ENCODE data around the gene CEP70.
"Not testable (repeated sequence)": the region's sequence is repeated elsewhere in the genome, so short reads cannot be mapped to it uniquely, and the experiment has no call there.

Gene CEP70, protein sequence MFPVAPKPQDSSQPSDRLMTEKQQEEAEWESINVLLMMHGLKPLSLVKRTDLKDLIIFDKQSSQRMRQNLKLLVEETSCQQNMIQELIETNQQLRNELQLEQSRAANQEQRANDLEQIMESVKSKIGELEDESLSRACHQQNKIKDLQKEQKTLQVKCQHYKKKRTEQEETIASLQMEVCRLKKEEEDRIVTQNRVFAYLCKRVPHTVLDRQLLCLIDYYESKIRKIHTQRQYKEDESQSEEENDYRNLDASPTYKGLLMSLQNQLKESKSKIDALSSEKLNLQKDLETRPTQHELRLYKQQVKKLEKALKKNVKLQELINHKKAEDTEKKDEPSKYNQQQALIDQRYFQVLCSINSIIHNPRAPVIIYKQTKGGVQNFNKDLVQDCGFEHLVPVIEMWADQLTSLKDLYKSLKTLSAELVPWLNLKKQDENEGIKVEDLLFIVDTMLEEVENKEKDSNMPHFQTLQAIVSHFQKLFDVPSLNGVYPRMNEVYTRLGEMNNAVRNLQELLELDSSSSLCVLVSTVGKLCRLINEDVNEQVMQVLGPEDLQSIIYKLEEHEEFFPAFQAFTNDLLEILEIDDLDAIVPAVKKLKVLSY

DNA sequence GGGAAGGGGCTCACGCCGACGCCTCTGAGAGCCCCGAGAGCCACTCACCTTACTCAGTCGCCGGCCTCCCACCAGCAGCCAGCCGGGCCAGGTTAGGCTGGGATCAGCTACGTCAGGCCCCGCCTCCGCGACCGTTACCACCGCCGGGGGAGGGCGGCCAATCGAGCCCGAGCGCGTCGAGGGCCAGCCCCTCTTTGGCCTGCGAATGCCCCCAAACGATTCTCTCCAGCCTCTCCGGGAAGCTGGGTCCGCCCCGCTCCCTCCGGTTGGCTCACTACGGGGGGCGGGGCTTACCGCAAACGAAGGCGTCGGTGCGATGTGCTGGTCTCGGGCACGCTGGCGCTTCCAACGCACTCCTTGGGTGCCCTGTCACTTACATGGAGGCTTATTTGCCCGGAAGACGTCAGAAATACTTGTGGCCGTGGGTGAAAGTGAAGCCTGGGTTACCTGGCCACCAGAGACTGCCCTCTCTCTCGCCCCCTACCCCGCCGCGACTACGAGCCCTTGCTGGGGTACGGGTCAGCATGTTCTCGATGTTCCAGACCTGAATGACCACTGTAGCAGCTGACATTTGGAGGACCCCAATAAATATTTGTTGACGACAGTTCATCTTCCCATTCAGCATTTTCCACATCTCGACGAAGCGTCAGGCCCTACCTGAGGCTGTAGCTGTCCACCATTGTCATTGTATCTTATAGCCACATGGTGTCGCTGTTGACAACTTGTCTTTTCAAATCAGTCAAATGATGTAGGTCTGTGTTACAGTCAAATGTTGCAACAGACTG, at the start of gene CEP70:
Gene CEP70 (minus strand): TSS at position 111 of the 785 bp plus-strand sequence. CDS start 21,333 bp downstream, outside the sequence.
- no peak for DNase-seq

DNA sequence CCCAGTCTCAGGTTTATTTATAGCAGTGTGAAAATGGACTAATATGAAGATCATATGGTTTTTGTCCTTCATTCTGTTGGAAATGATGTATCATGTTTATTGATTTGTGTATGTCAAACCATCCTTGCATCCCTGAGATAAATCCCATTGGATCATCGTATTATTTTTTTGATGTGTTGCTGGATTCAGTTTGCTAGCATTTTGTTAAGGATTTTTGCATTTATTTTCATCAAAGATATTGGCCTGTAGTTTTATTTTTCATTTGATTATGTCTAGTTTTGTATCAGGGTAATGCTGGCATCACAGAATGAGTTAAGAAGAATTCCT, 48.8 kb upstream of the CEP70 start:
- DNase-seq = no peak

DNA sequence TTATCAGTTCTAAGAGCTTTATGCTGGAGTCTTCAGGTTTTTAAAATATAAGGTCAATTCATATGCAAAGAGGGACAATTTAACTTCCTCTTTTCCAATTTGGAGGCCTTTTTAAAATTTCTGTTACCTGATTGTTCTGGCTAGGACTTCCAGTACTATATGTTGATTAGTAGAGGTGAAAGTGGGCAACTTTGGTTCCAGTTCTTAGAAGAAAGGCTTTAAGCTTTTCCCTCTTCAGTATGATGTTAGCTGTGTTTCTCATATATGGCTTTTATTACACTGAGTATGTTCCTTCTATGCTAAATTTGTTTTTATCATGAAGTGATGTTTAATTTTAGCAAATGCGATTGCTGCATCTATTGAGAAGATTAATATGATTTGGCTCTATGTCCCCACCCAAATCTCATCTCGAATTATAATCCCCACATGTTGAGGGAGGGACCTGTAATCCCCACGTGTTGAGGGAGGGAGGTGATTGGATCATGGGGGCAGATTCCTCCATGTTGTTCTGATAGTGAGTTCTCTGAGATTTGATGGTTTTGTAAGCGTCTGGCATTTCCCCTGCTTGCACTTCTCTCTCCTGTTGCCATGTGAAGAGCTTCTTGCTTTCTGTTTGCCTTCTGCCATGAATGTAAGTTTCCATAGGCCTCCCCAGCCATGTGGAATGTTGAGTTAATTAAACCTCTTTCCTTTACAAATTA, 48.3 kb upstream of the CEP70 start:
- no peak for DNase-seq

DNA sequence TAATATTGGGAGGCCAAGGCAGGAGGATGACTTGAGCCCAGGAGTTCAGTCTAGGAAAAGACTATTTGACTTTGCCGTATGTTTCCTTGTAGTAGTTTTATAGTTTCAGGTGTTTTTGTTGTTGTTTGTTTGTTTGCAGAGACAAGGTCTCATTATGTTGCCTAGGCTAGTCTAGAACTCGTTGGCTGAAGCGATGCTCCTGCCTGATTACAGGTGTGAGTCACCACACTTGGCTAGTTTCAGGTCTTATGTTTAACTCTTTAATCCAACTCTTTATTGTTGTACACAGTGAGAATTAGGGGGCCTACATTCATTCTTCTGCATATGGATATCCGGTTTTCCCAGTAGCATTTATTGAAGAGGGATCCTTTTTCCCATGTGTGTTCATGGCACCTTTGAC, 46.5 kb upstream of the CEP70 start:
- DNase-seq = no peak

DNA sequence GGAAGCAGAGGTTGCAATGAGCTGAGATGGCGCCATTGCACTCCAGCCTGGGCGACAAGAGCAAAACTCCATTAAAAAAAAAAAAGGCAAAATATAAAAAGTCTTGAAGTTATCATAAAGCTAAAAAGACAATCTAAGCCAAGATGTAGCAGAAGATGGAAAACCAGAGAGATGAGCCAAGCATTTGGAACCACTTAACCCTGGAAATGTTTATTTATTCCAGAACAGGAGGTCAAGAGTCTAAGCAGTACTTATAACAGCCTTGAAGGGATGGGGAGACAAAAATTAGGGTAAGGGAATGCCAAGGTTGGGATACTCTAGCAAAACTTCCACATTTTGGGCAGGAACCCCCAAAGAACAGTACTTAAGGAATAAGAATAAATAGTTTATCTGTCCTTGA, 44.6 kb upstream of the CEP70 start:
- no peak for DNase-seq

DNA sequence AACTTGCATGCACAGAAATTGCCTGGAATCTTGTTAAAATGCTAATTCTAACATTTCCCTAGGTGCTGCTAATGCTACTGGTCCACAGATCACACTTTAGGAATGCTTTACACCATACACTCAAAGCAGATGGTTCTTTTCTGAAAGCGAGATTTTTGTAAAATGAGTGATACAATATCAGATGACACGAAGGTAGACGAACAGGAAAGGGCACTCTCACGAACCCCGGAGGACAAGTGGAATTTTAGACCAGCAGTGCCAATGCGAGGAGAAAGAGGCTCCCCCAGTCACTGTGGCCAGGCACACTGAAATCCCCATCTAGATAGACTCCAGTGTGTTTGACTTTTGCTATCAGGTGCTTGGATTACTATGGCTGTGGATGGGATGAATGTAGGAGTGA, 35.5 kb upstream of the CEP70 start:
- DNase-seq = no peak

DNA sequence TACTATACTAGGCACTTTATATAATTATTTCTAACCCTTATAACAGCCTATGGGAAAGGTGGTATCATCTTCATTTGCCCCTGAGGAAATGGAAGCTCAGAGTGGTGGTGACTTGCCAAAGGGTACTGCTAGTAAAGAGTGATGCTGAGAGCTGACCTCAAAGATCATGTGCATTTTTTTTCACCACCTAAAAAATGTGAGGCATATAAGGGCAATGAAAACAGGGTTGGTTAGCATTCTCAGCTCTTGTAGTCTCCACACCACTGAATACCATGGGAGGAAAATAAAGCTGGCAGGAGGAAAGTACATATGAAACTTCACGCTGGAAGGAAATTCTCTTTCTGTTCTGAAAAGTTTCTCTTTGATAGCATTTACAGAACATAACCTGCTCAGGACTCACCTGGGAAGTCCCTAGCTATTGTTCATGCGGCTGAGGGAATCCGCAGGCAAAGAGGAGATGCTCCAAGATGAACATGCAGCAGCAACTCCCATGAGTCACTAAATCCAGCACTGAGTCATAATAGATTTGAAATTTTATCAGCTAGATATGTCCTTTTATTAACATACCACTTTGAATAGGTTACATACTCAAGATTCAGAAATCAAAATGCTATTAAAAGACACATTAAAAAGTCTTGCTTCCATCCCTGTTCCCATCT, 31.8 kb upstream of the CEP70 start:
- DNase-seq = no peak

DNA sequence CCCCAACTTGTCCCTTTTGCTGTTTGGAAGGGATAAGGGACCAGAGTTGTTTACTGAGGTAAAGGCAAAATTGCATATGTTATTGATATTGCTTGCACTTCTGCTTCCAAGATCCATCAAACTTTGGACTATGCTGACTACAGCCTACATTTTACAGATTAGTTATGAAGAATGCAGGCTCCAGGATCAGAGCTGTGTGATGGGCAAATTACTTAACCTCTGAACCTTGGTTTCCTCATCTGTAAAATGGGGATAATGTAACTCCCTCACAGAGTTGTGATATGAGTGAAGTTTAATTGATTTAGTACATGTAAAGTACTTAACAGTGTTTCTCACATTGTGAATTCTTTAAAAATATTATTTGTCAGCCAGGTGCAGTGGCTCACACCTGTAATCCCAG, 30.5 kb upstream of the CEP70 start:
- no peak for DNase-seq

DNA sequence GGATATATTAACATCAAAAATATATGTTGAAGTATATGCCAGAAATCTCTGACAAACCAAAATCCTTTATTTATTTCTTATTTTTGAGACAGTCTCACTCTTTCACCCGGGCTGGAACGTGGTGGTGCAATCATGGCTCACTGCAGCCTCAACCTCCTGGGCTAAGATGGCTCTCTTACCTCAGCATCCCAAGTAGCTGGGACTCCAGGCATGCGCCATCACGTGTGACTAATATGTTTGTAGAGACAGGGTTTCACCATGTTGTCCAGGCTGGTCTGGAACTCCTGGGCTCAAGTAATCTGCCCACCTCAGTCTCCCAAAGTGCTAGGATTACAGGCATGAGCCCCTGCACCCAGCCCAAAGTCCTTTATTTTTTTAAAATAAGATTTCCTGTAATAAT, 26.4 kb upstream of the CEP70 start:
- DNase-seq = no peak

DNA sequence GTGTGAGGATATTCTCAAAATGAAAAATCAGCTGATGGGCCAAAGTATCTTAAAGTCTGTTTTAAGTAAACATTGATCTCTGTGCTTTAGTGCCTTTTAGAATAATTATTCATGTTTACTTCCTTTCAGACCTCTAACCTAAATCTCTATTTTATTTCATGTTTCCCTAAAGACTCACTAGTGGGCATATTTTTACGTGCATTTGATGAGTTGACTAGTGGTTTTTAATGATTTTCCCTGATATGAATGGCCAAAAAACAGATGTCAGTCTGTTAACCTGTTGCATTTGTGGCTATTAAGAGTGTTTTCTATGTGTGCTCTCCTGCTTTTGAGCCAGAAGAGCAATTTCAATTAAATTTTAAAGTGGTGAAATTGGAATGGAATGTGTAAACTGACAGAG, 21.4 kb upstream of the CEP70 start:
- DNase-seq = no peak

DNA sequence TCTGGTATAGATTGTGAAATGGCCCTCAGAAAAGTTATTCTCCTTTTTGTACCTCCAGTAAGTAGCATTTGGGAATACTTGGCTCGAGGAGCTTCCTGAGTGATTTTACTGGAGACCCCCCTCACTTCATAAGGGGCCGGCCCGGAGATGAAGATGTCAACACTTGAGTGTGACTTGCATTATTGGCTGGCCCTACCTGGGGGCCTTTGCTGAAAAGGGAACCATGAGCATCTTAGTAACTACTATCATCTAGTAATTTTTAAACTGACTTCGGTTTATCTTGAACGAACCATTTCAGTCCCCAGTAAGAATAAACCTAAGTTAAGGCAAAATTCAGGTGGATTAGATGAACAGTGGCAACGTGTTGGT, 15.8 kb upstream of the CEP70 start:
- no peak for DNase-seq

DNA sequence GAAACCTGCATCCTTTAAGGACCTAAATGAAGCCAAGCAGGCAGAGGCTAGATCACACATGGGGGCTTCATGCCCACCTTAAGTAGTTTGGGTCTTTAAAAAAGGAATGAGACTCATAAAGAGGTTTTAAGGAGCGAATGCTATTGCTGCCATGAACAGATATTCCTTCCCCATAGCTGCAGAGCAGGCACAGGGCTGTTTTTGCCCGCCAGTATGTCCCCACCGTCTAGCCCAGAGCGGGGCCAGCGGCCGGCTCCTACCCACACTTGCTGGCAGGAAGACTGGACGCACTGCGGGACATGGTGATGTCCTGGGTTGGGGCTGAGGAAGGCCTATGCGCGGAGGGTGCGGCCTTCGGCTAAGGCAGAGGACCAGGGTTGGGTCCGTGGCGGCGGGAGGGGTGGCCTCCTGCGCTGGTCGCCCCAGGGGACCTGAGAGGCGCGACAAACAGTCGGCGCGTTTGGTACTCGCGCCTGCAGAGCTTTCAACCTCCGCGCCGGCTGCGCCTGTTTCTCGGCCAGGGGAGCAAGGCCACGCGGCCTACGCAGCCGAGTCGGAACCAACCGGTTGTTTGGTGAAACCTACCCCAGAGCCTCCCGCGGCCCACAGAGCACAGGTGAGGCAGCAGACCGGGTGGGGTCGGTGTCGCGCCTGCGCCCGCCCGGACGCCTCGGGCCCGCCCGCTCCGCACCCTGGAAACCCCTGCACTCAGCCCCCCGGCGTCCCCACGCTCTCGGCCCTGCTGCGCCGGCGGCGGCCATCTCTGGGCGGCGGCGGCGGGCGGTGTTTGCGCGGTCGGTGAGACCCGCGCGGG, 14.5 kb upstream of the CEP70 start, which contains the start of gene FAIM:
Gene FAIM (plus strand): TSS at position 450 of the 814 bp plus-strand sequence. CDS start 10,956 bp downstream, outside the sequence.
- DNase-seq = peak in 1 of 2 experiments; percentile 32

DNA sequence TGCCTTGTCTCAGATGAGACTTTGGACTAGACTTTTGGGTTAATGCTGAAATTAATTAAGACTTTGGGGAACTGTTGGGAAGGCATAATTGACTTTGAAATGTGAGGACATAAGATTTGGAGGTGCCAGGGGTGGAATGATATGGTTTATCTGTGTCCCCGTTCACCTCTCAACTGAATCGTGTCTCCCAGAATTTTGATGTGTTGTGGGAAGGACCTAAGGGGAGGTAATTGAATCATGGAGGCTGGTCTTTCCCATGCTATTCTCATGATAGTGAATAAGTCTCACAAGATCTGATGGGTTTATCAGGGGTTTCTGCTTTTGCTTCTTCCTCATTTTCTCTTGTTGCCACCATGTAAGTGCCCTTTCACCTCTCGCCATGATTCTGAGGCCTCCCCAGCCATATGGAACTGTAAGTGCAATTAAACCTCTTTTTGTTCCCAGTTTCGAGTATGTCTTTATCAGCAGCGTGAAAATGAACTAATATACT, 10.1 kb upstream of the CEP70 start:
- not testable (repeated sequence) for DNase-seq

DNA sequence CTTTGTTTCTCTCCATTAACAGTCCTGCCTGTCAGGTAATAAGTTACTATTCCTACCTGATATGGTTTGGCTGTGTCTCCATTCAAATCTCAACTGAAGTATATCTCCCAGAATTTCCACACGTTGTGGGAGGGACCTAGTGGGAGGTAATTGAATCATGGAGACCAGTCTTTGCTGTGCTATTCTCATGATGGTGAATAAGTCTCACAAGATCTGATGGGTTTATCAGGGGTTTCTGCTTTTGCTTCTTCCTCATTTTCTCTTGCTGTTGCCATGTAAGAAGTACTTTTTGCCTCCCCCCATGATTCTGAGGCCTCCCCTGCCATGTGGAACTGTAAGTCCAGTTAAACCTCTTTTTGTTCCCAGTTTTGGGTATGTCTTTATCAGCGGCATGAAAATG, 7.6 kb upstream of the CEP70 start:
- DNase-seq = not testable (repeated sequence)

DNA sequence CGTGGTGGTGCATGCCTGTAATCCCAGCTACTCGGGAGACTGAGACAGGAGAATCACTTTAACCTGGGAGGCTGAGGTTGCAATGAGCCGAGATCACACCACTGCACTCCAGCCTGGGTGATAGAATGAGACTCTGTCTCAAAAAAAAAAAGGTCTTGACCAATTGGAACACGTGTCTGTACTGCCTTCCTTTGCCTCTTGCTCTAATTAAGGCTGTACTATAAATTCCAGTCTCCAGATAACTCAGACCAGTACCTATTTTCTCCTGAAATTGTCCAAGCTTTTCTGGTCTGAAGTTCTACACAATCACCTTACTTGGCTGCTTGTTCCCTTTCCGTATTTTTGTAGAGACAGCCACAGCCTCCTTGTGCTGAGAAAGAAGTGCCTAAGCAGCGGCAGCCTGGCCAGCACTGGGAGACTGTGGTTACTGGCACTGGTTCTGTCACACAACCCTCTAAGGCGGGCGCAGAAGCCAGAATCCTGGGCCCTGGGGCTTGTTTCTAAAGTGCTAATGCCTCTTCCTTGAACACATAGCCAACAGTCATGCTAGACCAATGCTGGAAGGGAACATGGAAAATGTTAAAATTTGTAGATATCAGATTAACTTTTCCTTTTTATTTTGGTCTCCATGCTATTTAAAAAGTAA, 6.2 kb upstream of the CEP70 start:
- DNase-seq = no peak

DNA sequence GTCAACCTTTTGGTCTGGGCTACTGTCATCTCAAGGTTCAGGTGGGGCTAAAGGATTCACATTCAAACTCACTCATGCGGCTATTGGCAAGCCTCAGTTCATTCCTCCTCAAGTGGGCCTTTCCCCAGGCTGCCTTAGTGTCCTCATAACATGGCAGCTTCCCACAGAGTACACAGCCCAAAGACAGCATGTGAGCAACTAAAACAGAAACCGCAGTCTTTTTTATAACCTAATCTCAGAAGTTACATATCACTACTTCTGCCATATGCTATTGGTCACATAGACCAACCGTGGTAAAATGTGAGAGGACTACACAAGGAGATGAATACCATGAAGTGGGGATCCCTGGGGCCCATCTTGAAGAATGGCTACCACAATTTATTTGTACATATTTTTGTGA, 4.5 kb upstream of the CEP70 start:
- DNase-seq = no peak

DNA sequence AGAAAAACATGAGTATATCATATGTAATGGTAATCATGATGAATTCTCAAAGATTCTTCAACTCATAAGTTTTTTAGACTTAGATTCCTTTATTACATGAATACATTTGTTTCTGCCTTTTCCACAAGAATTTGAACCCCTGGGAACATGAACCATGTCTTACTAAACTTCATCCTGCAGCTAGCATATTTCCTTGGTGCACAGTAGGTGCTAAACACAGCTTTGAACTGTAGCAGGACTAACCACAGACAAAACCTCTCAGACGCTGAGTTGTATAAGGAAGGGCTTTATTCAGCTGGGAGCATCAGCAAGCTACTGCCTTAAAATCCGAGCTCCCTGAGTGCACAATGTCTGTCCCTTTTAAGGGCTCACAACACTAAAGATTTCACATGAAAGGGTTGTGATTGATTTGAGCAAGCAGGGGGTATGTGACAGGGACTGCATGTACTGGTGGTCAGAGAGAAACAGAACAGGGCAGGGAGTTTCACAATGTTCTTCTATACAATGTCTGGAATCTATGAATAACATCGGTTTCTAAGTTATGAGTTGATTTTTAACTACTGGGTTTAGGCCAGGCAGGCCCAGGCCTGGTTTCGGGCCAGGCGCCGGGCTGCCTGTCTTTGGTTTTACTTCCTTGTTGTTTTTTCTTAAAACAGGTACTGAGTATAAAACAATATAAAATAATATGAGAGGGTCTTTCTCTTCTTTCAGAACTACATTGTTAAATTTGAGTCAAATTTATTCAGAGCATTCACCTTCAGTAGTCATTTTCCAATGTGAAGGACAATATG, 3.3 kb upstream of the CEP70 start:
- DNase-seq = not testable (repeated sequence)

DNA sequence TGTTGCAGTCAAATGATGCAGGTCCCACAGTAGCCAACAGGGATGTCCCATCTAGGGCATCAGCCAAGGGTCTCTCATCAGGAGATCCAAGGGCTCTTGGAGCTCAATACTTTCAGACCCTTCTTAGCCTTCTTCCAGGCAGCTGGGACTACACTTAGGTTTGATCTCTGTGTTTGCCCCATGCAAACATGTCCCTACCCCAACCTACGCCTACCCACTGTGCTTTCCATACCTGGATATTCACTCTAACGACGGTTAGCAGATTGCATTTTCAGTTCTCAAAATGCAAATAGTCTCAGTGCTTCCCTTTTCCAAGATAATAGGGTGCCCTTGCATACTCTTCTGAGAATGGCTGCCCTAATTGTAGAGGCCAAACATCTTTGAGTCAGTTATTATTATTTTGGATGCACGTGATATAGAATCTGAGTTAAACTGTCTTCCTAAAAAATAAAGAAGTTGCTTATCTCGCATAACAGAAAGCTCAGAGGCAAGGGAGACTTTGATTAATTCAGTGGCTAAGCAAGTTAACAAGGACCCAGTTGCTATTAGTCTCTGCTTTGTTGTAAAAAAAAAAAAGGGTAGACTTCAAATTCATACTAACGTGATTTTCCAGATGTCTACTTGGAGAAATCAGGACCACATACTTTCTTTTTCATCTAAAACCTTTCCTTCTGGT, 1.0 kb upstream of the CEP70 start:
- DNase-seq = no peak

DNA sequence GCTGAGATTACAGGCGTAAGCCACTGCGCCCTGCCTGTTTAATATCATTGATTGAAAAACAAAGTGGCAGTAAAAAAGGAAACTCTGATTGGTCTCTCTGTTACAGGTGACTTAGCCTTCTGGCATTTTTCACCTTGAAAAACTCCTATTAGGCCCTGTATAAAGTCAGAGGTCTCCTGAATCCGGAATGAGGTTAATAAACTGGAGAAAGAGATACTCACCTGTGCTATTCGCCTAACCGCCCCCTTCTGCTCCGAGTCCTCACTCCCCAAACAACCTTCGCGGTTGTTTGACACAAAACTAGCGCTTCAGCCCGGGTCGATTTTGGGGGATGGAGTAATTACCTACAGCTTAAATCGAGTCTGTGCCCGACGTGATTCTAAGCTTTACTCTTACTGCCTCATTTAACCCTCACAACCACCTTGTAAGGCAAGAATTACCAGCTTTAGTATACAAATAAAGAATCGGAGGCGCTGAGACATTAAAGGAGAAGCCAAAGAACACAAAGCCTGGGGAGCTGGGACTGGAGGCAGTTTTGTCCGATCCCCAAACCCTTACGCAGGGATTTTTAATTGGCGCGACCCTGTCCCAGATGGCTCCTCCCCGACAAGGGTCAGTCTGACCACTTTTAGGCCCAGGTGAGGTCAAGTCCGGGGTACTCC, 441 bp downstream of the CEP70 start:
- DNase-seq = no peak

All from Kasumi-1 (cell line).